DND-41 (cell line): ENCODE data around the gene XIRP2.
"Not testable (repeated sequence)": the region's sequence is repeated elsewhere in the genome, so short reads cannot be mapped to it uniquely, and the experiment has no call there.

Experiments
- ATAC-seq: fragments of 200-7000 bp; cut with Tn5 transposase; 3 replicates; pipeline ENCODE4 v1.9.1; 2021; ENCODE audit warnings: low read depth; ENCODE audit not compliant: insufficient read depth
- DNase-seq: peaks from one replicate; pipeline ENCODE4 v3.0.0-alpha.2; 2020
- H2AFZ ChIP-seq: 2 replicates; pipeline ENCODE4 v1.6.0; 2012; ENCODE audit warnings: low read depth, low read length
- H3K27ac ChIP-seq: 2 replicates; pipeline ENCODE4 v1.5.1; 2012; ENCODE audit warnings: low read length, inconsistent platforms
- H3K27me3 ChIP-seq: fragments of 200-600 bp; sonication (generic); 2 replicates; pipeline ENCODE4 v1.6.0; 2012; ENCODE audit warnings: low read length, mild to moderate bottlenecking, inconsistent platforms; ENCODE audit not compliant: insufficient read depth, poor library complexity
- H3K36me3 ChIP-seq: 2 replicates; pipeline ENCODE4 v1.5.1; 2012; ENCODE audit warnings: low read length, inconsistent platforms; ENCODE audit not compliant: insufficient read depth
- H3K4me1 ChIP-seq: 2 replicates; pipeline ENCODE4 v1.5.1; 2012; ENCODE audit warnings: mild to moderate bottlenecking, low read length; ENCODE audit not compliant: insufficient read depth
- H3K4me2 ChIP-seq: 2 replicates; pipeline ENCODE4 v1.6.0; 2012; ENCODE audit warnings: mild to moderate bottlenecking, moderate library complexity, low read length, inconsistent platforms; ENCODE audit not compliant: insufficient read depth
- H3K4me3 ChIP-seq, 2 experiments: fragments of 200-600 bp in 1 of 2; shearing (Covaris generic) in 1 of 2; 2 replicates each; pipeline ENCODE4 v1.5.1; 2012 to 2016; ENCODE audit warnings: inconsistent platforms in 2 of 2, low read length in 2 of 2, mild to moderate bottlenecking in 2 of 2, low read depth in 1 of 2, moderate library complexity in 1 of 2
- H3K79me2 ChIP-seq: 2 replicates; pipeline ENCODE4 v1.6.0; 2012; ENCODE audit warnings: low read length, inconsistent platforms; ENCODE audit not compliant: insufficient read depth
- H3K9ac ChIP-seq: 2 replicates; pipeline ENCODE4 v1.6.0; 2012; ENCODE audit warnings: low read depth, mild to moderate bottlenecking, inconsistent platforms, low read length, moderate library complexity
- H3K9me3 ChIP-seq: 2 replicates; pipeline ENCODE4 v1.5.1; 2012; ENCODE audit warnings: low read length, moderate library complexity, mild to moderate bottlenecking, inconsistent platforms; ENCODE audit not compliant: insufficient read depth, severe bottlenecking
- H4K20me1 ChIP-seq: 2 replicates; pipeline ENCODE4 v1.6.0; 2012; ENCODE audit warnings: low read length; ENCODE audit not compliant: insufficient read depth
- CTCF ChIP-seq: IDR thresholded peaks from 2 replicates; pipeline ENCODE4 v1.5.1; 2012; ENCODE audit warnings: borderline replicate concordance, low read length, moderate library complexity, mild to moderate bottlenecking; ENCODE audit not compliant: poor library complexity, severe bottlenecking; ENCODE audit errors: extremely low read depth
- EZH2 ChIP-seq: IDR thresholded peaks from 3 replicates; pipeline ENCODE4 v1.6.1; 2012; ENCODE audit warnings: borderline replicate concordance, low read depth, mild to moderate bottlenecking, moderate library complexity, low read length, inconsistent platforms; ENCODE audit not compliant: severe bottlenecking

XIRP2 gene

DNA sequence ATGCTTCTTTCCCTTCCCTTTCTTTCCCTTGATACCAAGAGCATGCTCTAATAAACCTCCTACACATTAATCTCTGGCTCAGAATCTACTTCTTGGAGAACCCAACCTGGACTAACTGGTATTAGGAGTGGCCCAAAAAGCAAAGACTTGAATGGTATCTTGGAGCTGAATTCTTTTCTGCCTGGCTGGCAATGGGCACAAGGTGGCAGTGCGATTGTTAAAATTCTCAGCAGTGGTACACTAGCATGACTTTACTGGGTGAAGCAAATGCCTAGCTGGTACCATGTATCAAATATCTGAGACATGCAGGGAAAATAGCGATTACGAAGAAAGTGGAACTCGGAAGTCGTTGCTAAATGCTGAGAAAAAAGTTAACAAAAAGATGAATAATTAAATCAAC, 376.1 kb downstream of the XIRP2 start:
- no peaks in the 10 kb centered on the region for H3K4me1 ChIP-seq
- no peaks in the 10 kb centered on the region for H4K20me1 ChIP-seq
- H3K27ac ChIP-seq = no peak overlapping the region
- no peak overlapping the region for H3K4me3 ChIP-seq
- H3K27me3 ChIP-seq = no peaks in the 10 kb centered on the region
- no peak overlapping the region for H3K9ac ChIP-seq
- no peak overlapping the region for H3K4me2 ChIP-seq
- H3K9me3 ChIP-seq = no peaks in the 10 kb centered on the region
- ATAC-seq = no peak
- DNase-seq = no peak
- H2AFZ ChIP-seq = no peak overlapping the region
- no peaks in the 10 kb centered on the region for H3K36me3 ChIP-seq
- TF ChIP-seq EZH2 (no peak), CTCF (peak; percentile 42)
- no peaks in the 10 kb centered on the region for H3K79me2 ChIP-seq

DNA sequence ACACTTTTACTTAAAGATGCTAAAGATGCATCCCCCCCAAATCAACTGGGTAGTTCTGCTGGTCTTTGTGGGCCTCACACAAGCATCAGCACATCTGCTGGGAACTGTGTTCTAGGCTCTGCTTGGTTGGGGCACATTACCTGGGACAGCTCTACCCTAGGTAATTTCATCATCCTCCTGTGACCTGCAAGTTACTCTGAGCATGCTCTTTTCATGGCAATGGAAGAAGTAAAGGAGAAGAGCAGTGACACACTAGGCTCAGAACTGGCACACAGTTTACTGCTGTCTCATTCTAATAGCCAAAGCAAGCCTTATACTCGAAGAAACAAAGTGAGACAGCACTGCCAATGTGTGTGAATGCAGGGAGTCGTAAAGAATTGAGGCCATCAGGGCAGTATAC, 376.7 kb downstream of the XIRP2 start:
- Histone ChIP-seq H3K4me1 (no peaks in the 10 kb centered on the region), H3K4me3 (no peak overlapping the region), H3K4me2 (no peak overlapping the region), H4K20me1 (no peaks in the 10 kb centered on the region), H3K27me3 (no peaks in the 10 kb centered on the region), H3K79me2 (no peaks in the 10 kb centered on the region), H2AFZ (no peak overlapping the region), H3K9ac (no peak overlapping the region), H3K36me3 (no peaks in the 10 kb centered on the region), H3K9me3 (no peaks in the 10 kb centered on the region), H3K27ac (no peak overlapping the region)
- DNase-seq (no peak), ATAC-seq (no peak)
- no peak for TF ChIP-seq CTCF
- TF ChIP-seq EZH2 = no peak

- ATAC-seq (no peak), DNase-seq (no peak)
- H2AFZ ChIP-seq = no peak overlapping the region
- no peaks in the 10 kb centered on the region for H3K27me3 ChIP-seq
- no peak overlapping the region for H3K27ac ChIP-seq
- H3K9ac ChIP-seq = no peak overlapping the region
- no peaks in the 10 kb centered on the region for H3K36me3 ChIP-seq
- no peaks in the 10 kb centered on the region for H3K4me1 ChIP-seq
- H3K4me3 ChIP-seq = no peak overlapping the region
- H3K4me2 ChIP-seq = no peak overlapping the region
- TF ChIP-seq CTCF (no peak), EZH2 (no peak)
- H3K9me3 ChIP-seq = no peaks in the 10 kb centered on the region
- no peaks in the 10 kb centered on the region for H3K79me2 ChIP-seq
- no peaks in the 10 kb centered on the region for H4K20me1 ChIP-seq
These were observed 377.4 kb downstream of the XIRP2 start for GRCh38 chr2:167265722-167266121.

- DNase-seq, H3K36me3 ChIP-seq, H3K9ac ChIP-seq, H3K79me2 ChIP-seq, H3K4me2 ChIP-seq, H2AFZ ChIP-seq, ATAC-seq, H3K4me1 ChIP-seq, H3K4me3 ChIP-seq, H3K27ac ChIP-seq, H4K20me1 ChIP-seq, H3K9me3 ChIP-seq, H3K27me3 ChIP-seq: not testable (repeated sequence)
These were observed 380.0 kb downstream of the XIRP2 start for GRCh38 chr2:167268245-167268644.
